K562 (cell line): ENCODE data around the gene CLC.

ENCODE experiments used
- POLR2A ChIP-seq: fragments of 450-650 bp; conservative IDR thresholded peaks from 2 replicates; pipeline ENCODE4 v1.6.1; 2016
- STAG1 ChIP-seq: sonication (generic); formaldehyde crosslinking; IDR thresholded peaks from 2 replicates; pipeline ENCODE4 v1.5.0; 2020; ENCODE audit warnings: missing genetic modification reagents, borderline replicate concordance
- TF ChIP-seq, protein P1 (sequence below), 3 experiments: IDR thresholded peaks in 2 of 3; conservative IDR thresholded peaks in 1 of 3; 2 replicates each; pipeline ENCODE4 v1.5.1; 2011 to 2012; ENCODE audit warnings: low read length in 3 of 3, mild to moderate bottlenecking in 3 of 3, control low read depth in 2 of 3, improper control_type of control experiment in 1 of 3, inconsistent platforms in 1 of 3, low read depth in 1 of 3, mixed read lengths in 1 of 3, moderate library complexity in 1 of 3; ENCODE audit not compliant: insufficient read depth in 2 of 3

DNA sequence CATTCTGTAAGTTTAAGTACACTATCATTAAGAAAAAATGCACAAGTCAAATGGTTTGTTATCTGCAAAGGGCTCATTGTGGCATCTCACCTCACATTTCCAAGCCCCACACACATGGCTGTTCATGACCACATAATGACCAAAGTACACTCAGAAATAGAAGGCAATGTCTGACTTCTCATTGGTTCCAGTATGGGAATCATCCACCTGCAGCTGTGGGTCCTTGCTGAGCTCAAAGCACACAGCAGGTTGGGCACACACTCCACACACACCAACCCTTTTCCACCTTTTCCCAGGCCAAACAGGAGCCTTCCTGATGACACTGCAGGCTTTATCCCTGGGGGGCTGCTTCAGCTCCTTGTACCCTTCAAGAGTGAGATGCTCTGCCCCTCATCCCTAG, 11.8 kb downstream of the CLC start:
- TF ChIP-seq POLR2A (no peak), STAG1 (no peak)
- TF ChIP-seq, protein P1, sequence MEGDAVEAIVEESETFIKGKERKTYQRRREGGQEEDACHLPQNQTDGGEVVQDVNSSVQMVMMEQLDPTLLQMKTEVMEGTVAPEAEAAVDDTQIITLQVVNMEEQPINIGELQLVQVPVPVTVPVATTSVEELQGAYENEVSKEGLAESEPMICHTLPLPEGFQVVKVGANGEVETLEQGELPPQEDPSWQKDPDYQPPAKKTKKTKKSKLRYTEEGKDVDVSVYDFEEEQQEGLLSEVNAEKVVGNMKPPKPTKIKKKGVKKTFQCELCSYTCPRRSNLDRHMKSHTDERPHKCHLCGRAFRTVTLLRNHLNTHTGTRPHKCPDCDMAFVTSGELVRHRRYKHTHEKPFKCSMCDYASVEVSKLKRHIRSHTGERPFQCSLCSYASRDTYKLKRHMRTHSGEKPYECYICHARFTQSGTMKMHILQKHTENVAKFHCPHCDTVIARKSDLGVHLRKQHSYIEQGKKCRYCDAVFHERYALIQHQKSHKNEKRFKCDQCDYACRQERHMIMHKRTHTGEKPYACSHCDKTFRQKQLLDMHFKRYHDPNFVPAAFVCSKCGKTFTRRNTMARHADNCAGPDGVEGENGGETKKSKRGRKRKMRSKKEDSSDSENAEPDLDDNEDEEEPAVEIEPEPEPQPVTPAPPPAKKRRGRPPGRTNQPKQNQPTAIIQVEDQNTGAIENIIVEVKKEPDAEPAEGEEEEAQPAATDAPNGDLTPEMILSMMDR (IDR thresholded peaks at IDR 0.05 in 2 of 3, conservative IDR thresholded peaks at IDR 0.05 in 1 of 3; ENCODE audit: insufficient read depth in 2 of 3, low read depth in 1 of 3, low read length in 3 of 3), result no peak
